ENCODE data around the gene PCED1A. TPM values are rescaled to one million over a fixed set of nuclear protein-coding genes. Genes with fewer than 3 reads are reported as not detected.
A peak's percentile ranks its signal among the peaks of the same experiment; 100 is the strongest.

PCED1A gene
- total and polyA plus RNA-seq, 2 of the 13 experiments (the other 11 are each of a cell fraction or from before 2014, with no cell fraction given): 40.1 to 84.2 TPM

DNA sequence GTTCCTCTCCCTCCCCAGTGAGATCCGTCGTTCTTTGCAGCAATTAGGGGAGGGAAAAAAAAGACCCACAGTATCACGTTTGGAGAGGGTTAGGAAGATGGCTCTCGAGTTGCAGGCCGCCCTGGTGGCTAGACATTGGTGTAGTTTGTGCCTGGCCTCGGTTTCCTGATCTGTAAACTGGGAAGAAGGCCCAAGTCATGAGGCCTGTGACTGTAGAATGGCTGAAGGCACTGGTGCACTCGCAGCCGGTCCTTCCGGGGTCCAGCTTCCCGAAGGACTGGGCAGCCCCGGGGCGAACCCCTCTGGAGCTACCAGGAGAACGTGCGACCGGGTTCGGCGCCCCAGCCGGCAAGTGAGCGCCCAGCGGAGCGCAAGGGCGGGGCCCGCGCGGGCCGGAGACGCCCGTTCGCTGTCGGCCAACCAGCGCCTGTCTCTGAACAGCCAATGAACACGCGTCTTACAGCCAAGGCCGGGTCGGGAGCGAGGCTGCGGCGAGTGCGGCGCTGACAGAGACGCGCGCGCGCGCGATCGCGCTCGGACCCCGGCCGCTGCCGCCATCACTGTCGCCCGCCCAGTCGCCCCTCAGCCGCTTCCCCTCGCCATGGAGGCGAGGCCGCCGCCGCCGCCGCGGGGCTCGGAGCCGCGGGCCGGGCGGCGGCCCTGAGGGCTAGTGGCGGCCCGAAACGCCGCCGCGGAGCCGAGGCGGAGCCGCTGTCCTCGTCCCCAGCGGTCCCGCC, 32.7 kb upstream of the PCED1A start, which contains the start of gene PTPRA (continued):
- TF ChIP-seq, protein P1, sequence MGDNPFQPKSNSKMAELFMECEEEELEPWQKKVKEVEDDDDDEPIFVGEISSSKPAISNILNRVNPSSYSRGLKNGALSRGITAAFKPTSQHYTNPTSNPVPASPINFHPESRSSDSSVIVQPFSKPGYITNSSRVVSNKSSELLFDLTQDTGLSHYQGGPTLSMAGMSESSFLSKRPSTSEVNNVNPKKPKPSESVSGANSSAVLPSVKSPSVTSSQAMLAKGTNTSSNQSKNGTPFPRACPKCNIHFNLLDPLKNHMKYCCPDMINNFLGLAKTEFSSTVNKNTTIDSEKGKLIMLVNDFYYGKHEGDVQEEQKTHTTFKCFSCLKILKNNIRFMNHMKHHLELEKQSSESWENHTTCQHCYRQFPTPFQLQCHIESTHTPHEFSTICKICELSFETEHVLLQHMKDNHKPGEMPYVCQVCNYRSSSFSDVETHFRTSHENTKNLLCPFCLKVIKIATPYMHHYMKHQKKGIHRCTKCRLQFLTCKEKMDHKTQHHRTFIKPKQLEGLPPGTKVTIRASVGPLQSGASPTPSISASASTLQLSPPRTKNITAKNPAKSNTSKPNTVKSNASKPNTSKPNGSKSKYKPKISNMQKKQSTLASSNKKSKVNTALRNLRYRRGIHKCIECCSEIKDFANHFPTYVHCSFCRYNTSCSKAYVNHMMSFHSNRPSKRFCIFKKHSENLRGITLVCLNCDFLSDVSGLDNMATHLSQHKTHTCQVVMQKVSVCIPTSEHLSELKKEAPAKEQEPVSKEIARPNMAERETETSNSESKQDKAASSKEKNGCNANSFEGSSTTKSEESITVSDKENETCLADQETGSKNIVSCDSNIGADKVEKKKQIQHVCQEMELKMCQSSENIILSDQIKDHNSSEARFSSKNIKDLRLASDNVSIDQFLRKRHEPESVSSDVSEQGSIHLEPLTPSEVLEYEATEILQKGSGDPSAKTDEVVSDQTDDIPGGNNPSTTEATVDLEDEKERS (CRISPR knock-in tag; IDR thresholded peaks at IDR 0.05): peak; percentile 91
- TF ChIP-seq ESRRA (CRISPR knock-in tag; IDR thresholded peaks at IDR 0.05; ENCODE audit: low read depth): no peak; the same call in 1 of the 2 replicates
- no peak for TF ChIP-seq SRF (IDR thresholded peaks at IDR 0.05; ENCODE audit: low read depth, low read length)
- TF ChIP-seq KLF11 (CRISPR knock-in tag; IDR thresholded peaks at IDR 0.05): no peak; the same call in 1 of the 2 replicates
- TF ChIP-seq SNAI1 (CRISPR knock-in tag; IDR thresholded peaks at IDR 0.05; ENCODE audit: borderline replicate concordance): 0 out of 2 replicates have a peak, but pooled peaks have one; percentile 7
- TF ChIP-seq, protein P2, sequence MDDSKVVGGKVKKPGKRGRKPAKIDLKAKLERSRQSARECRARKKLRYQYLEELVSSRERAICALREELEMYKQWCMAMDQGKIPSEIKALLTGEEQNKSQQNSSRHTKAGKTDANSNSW (CRISPR knock-in tag; IDR thresholded peaks at IDR 0.05; ENCODE audit: borderline replicate concordance): no peak; the same call in 1 of the 2 replicates
- TF ChIP-seq, protein P3, sequence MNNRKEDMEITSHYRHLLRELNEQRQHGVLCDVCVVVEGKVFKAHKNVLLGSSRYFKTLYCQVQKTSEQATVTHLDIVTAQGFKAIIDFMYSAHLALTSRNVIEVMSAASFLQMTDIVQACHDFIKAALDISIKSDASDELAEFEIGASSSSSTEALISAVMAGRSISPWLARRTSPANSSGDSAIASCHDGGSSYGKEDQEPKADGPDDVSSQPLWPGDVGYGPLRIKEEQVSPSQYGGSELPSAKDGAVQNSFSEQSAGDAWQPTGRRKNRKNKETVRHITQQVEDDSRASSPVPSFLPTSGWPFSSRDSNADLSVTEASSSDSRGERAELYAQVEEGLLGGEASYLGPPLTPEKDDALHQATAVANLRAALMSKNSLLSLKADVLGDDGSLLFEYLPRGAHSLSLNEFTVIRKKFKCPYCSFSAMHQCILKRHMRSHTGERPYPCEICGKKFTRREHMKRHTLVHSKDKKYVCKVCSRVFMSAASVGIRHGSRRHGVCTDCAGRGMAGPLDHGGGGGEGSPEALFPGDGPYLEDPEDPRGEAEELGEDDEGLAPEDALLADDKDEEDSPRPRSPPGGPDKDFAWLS (CRISPR knock-in tag; IDR thresholded peaks at IDR 0.05; ENCODE audit: borderline replicate concordance): peak; percentile 70; the same call in 1 of the 2 replicates
- no peak for TF ChIP-seq CEBPB (IDR thresholded peaks at IDR 0.05; ENCODE audit: borderline replicate concordance, low read depth, low read length)
- peak; percentile 97 for TF ChIP-seq ZNF567 (CRISPR knock-in tag; IDR thresholded peaks at IDR 0.05; ENCODE audit: borderline replicate concordance)
- TF ChIP-seq ZNF326 (CRISPR knock-in tag; IDR thresholded peaks at IDR 0.05; ENCODE audit: borderline replicate concordance): 0 out of 2 replicates have a peak, but pooled peaks have one; percentile 74
- TF ChIP-seq, protein P4, sequence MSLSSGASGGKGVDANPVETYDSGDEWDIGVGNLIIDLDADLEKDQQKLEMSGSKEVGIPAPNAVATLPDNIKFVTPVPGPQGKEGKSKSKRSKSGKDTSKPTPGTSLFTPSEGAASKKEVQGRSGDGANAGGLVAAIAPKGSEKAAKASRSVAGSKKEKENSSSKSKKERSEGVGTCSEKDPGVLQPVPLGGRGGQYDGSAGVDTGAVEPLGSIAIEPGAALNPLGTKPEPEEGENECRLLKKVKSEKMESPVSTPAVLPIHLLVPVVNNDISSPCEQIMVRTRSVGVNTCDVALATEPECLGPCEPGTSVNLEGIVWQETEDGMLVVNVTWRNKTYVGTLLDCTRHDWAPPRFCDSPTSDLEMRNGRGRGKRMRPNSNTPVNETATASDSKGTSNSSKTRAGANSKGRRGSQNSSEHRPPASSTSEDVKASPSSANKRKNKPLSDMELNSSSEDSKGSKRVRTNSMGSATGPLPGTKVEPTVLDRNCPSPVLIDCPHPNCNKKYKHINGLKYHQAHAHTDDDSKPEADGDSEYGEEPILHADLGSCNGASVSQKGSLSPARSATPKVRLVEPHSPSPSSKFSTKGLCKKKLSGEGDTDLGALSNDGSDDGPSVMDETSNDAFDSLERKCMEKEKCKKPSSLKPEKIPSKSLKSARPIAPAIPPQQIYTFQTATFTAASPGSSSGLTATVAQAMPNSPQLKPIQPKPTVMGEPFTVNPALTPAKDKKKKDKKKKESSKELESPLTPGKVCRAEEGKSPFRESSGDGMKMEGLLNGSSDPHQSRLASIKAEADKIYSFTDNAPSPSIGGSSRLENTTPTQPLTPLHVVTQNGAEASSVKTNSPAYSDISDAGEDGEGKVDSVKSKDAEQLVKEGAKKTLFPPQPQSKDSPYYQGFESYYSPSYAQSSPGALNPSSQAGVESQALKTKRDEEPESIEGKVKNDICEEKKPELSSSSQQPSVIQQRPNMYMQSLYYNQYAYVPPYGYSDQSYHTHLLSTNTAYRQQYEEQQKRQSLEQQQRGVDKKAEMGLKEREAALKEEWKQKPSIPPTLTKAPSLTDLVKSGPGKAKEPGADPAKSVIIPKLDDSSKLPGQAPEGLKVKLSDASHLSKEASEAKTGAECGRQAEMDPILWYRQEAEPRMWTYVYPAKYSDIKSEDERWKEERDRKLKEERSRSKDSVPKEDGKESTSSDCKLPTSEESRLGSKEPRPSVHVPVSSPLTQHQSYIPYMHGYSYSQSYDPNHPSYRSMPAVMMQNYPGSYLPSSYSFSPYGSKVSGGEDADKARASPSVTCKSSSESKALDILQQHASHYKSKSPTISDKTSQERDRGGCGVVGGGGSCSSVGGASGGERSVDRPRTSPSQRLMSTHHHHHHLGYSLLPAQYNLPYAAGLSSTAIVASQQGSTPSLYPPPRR (CRISPR knock-in tag; IDR thresholded peaks at IDR 0.05; ENCODE audit: borderline replicate concordance): peak; percentile 45
- TF ChIP-seq NFYC (CRISPR knock-in tag; IDR thresholded peaks at IDR 0.05): peak; percentile 93
- TF ChIP-seq, protein P5, sequence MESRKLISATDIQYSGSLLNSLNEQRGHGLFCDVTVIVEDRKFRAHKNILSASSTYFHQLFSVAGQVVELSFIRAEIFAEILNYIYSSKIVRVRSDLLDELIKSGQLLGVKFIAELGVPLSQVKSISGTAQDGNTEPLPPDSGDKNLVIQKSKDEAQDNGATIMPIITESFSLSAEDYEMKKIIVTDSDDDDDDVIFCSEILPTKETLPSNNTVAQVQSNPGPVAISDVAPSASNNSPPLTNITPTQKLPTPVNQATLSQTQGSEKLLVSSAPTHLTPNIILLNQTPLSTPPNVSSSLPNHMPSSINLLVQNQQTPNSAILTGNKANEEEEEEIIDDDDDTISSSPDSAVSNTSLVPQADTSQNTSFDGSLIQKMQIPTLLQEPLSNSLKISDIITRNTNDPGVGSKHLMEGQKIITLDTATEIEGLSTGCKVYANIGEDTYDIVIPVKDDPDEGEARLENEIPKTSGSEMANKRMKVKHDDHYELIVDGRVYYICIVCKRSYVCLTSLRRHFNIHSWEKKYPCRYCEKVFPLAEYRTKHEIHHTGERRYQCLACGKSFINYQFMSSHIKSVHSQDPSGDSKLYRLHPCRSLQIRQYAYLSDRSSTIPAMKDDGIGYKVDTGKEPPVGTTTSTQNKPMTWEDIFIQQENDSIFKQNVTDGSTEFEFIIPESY (CRISPR knock-in tag; IDR thresholded peaks at IDR 0.05): peak; percentile 19; the same call in 1 of the 2 replicates
- no peak for TF ChIP-seq SP1 (IDR thresholded peaks at IDR 0.05)
- peak; percentile 78 for TF ChIP-seq SP1 (CRISPR knock-in tag; IDR thresholded peaks at IDR 0.05)
- no peak for TF ChIP-seq SNRNP70 (IDR thresholded peaks at IDR 0.05; ENCODE audit: low read depth, low read length)
- TF ChIP-seq ZSCAN29 (CRISPR knock-in tag; conservative IDR thresholded peaks at IDR 0.05): peak; percentile 79

All from HepG2 (cell line).